ENCODE measurements around the gene IQCN. TPM values are rescaled to one million over a fixed set of nuclear protein-coding genes. Genes with fewer than 3 reads are reported as not detected.
A peak's percentile ranks its signal among the peaks of the same experiment; 100 is the strongest.

IQCN gene
- polyA plus RNA-seq, 3 donors = 3.8 to 4.4 (median 4.3) TPM

DNA sequence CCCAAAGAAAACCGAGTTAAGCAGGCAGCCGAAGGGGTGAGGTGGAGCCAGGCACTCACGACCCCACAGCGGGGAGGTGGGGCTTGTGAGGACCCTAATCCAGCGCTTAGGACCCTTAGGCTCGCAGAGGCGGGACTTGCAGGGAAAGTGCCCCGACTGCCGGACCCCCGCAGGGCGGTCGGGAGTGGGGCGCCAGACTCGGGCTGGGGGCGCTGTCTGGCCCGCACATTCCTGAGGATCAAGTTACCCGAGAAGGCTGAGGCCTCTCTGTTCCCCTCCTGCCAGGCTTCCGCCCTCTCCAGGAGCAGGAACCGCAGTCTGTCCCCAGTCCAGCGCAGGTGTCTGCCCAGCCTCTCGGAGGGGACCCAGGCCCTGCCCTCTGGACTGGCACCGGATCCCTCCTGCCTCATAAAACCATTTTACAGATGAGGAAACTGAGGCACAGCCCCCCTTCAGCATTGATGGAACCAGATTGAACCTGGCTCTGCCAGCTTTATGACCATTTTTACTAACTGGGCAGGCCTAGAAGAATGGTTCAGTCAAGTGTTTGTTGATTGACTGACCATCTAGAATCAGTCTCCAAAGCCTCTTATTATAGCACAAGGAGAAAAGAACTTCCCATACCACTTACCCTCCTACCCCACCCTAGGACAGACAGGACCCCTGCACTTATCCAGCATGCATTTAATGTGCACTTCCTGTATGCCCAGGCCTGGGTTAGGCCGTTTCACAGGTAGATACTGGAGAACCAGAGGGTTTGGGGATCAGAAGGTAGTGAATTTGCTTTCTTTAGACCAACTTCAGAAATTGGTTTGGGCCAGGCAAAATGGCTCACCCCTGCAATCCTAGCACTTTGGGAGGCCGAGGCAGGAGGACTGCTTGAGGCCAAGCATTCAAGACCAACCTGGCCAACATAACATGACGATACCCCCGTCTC is 13.9 kb upstream of the IQCN start:
- DNase-seq (ENCODE audit: low read depth in 3 of 3, low spot score in 2 of 3) = no peak

DNA sequence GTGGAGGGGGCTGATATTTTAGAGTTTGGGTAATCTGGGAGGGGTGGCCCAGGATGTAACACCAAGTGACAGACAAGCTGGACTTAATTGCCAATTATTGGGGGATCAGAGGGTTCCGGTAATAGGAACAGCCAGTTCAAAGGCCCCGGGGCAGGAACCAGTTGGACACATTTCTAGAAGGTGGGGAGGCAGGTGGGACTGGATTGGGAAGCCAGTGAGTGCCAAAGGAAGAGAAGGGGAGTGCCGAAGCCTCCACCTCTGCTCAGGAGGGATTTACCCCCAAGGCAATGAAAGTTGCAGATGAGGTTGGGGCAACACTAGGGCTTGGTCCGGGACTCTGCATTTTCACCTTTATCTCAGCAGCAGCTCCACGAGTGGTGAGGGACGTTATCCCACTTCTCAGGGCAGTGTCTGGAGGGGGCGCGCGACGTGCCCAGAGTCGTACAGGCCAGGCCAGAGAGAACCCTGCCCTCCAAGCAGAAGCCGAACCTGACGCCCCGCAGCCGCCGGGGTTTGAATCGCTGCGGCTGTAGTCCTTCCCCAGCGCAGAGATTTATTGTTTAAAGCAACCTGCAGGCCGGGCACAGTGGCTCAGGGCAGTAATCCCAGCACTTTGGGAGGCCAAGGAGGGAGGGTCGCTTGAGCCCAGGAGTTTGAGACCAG is 12.9 kb upstream of the IQCN start:
- no peak for DNase-seq (ENCODE audit: low read depth in 3 of 3, low spot score in 2 of 3)

- DNase-seq (ENCODE audit: low read depth in 3 of 3, low spot score in 2 of 3) = no peak
Observed at GRCh38 chr19:18284712-18285360, 10.6 kb upstream of the IQCN start.

DNA sequence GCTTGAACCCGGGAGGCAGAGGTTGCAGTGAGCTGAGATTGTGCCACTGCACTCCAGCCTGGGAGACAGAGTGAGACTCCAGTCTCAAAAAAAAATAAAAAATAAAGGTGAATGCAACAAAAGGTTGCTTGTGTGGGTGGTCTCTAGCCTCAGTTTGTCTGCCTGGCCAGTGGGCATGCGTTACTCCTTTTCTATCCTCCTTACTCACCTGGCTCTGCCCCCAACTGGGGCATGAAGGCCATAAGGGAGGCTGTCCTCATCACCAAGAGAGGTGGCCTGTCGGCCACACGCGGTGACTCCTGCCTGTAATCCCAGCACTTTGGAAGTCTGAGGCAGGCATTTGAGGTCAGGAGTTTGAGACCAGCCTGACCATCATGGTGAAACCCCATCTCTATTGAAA is 9.1 kb upstream of the IQCN start:
- DNase-seq (ENCODE audit: low read depth in 3 of 3, low spot score in 2 of 3) = no peak

DNA sequence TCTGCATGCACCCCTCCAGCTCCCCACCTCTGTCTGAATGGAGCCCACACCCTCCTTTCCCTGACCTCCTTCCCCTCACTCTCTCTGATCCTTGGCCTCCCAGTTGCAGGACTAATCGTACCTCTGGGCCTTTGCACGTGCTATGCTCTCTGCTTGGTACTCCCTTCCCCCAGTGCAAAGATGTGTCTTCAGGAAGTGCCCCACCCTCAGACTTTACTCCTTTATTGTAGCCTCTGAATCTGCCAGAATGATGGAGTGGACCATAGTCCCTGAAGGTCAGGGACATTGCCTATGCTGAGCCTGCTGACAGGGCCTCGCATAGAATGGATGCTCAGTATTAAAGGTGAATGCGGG is 8.5 kb upstream of the IQCN start:
- no peak for DNase-seq (ENCODE audit: low read depth in 3 of 3, low spot score in 2 of 3)

DNA sequence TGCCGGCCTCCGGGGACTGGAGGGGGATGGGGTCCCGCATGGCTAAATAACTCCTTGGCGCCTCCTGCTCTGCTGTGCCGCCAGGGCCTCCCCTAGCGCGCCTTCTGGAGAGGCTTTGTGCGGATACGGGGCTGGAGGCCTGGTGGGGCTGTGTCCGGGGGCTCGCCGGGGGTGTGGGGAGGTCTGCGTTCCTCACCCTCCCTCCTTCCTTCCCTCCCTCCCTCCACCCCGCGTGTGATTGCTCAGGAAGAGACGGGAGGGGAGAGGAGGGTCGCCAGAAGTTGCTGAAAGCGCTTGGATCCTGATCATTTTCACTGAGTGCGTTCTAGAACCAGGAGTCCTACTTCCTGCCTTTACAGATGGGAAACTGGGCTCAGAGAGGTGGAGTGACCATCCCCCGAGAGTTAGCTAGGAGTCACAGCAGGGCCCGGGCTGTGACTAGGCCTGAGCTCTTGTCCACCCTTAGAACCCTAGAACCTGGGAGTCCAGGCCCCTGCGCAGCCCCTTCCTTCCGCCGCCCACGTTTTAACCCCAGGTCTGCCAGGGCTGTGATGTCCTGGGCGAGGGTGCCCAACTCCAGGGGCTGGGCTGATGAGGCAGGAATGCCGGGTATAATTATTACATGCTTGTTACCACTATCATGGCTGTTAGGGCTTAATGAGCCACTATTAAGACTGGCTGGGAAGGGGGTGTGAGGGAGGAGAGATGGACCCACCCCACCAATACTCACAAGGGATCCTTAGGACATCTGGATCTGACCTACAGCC is 8.0 kb upstream of the IQCN start:
- no peak for DNase-seq (ENCODE audit: low read depth in 3 of 3, low spot score in 2 of 3)

- peak in 2 of 3 donors; percentile 92 to 95 for DNase-seq (ENCODE audit: low read depth in 3 of 3, low spot score in 2 of 3)
Observed at GRCh38 chr19:18281082-18282020, 7.1 kb upstream of the IQCN start, which contains the start of gene JUND. JUND (minus strand) TSS chr19:18281622; CDS start chr19:18281484, 138 bp downstream.

- no peak for DNase-seq (ENCODE audit: low read depth in 3 of 3, low spot score in 2 of 3)
Observed at GRCh38 chr19:18280247-18281081, 6.2 kb upstream of the IQCN start.

- peak in 1 of 3 donors; percentile 87 for DNase-seq (ENCODE audit: low read depth in 3 of 3, low spot score in 2 of 3)
Observed at GRCh38 chr19:18279516-18280246, 5.4 kb upstream of the IQCN start.

GRCh38 chr19:18279266-18279515 is 4.9 kb upstream of the IQCN start:
- no peak for DNase-seq (ENCODE audit: low read depth in 3 of 3, low spot score in 2 of 3)

GRCh38 chr19:18278521-18279265 is 4.4 kb upstream of the IQCN start:
- DNase-seq (ENCODE audit: low read depth in 3 of 3, low spot score in 2 of 3) = no peak

DNA sequence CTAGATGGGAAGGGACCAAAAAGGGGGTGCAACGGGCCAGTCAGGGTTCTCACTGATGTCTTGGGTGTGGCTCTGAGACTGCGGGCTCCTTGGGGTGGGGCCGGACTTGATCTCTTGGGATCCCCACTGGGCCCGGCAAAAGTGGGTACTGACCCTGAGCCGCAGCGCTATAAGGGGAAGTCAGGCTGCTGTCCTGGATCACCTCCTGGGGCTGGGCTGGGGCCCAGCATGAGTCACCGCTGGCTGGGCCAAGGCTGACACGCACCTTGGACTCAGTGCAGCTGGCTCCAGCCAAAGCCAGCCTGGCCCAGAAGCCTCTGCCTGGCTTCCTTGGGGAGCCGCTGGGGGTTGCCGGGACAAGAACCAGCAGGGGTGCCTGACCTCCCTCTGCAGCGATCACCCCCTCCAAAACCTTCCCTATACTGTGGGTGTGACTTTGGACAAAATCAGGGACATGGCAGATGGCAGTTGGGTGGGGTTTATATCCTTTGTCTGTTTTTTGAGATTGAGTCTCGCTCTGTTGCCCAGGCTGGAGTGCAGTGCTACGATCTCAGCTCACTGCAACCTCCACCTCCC is 617 bp upstream of the IQCN start:
- no peak for DNase-seq (ENCODE audit: low read depth in 3 of 3, low spot score in 2 of 3)

- DNase-seq (ENCODE audit: low read depth in 3 of 3, low spot score in 2 of 3) = no peak
Observed at GRCh38 chr19:18273561-18274218, 562 bp downstream of the IQCN start.

DNA sequence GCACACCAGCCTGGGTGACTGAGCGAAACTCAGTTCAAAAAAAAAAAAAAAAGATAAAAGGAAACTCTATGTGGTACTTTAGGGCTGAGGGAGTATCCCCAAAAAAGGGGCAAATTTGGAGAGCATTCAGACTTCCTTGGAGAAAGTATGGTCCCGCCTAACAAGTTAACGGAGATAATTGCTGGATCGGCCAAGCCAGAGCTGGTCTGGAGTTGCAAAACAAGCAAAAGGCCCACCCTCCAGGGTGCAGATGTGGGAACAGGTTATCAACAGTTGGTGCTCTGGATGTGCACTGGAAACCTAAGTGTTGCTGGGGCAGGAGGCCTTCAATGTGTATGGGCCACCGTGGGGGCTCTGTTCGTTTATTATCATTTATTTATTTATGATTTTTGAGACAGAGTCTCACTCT is 2.8 kb downstream of the IQCN start:
- no peak for DNase-seq (ENCODE audit: low read depth in 3 of 3, low spot score in 2 of 3)

DNA sequence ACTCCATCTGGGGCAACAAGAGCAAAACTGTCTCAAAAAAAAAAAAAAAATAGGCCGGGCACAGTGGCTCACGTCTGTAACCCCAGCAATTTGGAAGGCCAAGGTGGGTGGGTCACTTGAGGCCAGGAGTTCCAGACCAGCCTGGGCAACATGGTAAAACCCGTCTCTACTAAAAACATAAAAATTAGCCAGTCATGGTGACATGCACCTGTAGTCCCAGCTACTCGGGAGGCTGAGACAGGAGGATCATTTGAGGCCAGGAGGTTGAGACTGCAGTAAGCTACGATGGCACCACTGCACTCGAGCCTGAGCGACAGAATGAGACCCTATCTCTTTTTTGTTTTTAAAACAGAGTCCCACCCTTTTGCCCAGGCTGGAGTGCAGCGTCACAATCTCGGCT is 3.9 kb downstream of the IQCN start:
- no peak for DNase-seq (ENCODE audit: low read depth in 3 of 3, low spot score in 2 of 3)

GRCh38 chr19:18269070-18269723 is 5.1 kb downstream of the IQCN start:
- DNase-seq (ENCODE audit: low read depth in 3 of 3, low spot score in 2 of 3) = no peak

All from right renal cortex interstitium (tissue), 3 donors.